ENCODE measurements around the gene B3GNT9.

B3GNT9 gene

DNA sequence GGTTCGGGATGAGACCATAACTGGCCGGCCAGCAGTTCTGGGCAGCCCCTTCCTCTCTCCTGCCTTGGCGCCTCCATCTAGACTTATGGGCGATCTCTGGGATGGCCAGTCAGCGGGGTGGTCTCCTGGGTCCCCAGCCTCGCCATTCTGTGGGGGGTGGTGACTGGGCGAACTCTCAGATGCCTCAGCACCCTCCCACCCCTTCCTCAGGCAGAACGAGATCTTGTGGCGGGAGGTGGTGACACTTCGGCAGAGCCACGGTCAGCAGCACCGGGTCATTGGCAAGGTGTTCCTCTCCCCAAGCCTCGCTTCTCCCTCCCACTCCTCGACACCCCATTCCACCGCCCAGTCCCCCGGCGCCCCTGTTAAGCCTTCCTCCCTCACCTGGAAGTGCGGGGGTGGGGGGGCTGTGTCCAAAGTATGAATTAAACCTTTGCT is 15.3 kb upstream of the B3GNT9 start:
- no peak for DNase-seq

DNA sequence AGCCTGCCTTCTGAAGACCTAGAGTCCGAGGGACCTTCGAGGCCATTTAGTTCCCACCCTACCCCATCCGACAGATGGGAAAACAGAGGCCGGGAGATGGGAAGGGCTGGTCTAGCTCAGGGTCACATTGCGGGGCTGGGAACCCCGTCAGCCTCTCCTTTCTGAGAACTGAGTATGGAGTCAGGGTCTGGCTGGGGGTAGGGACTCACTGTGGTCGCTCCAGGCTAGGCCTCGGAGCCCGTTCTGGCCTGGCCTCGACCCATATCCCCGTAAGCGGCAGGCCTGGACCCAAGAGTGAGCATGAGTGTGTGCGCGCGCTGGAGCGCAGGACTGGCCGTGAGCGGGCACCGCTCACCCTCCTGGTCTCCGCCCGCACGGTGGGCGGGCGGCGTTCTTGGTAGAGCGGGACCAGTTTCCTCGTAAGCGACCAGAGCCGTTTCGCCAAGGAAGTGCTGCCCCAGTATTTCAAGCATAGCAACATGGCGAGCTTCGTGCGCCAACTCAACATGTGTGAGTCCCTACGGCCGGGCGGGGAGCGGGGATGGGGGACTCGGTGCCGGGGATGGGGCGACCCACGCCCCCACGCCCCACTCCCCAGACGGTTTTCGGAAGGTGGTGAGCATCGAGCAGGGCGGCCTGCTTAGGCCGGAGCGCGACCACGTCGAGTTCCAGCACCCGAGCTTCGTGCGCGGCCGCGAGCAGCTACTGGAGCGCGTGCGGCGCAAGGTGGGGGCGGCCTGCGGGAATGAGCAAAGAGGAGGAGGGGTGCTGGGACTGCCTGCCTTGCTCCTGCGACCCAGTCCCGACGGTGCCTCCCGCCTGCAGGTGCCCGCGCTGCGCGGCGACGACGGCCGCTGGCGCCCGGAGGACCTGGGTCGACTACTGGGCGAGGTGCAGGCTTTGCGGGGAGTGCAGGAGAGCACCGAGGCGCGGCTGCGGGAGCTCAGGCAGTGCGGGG is 14.6 kb upstream of the B3GNT9 start:
- DNase-seq, result no peak

DNA sequence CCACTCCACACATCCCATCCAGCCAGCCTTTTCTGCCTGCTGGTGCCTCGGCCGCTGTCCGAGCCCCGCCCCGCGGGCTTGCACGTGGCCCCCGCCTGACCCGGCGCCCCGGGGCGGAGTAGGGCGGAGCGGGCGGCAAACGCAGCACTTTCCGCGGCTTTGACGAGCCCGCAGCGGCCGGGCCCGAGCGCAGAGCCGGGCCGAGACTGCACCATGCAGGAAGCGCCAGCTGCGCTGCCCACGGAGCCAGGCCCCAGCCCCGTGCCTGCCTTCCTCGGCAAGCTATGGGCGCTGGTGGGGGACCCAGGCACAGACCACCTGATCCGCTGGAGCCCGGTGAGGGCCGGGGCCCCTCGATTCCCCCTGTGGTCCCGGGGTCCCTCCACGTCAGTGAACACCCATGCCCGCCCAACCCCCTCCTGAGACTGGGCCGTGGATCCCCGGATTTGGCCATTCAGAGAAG is 13.8 kb upstream of the B3GNT9 start, which contains the start of gene HSF4:
TSS of gene HSF4 (plus strand) at position 147 of the 463 bp plus-strand sequence. CDS start at position 214, 67 bp downstream.
- no peak for DNase-seq

DNA sequence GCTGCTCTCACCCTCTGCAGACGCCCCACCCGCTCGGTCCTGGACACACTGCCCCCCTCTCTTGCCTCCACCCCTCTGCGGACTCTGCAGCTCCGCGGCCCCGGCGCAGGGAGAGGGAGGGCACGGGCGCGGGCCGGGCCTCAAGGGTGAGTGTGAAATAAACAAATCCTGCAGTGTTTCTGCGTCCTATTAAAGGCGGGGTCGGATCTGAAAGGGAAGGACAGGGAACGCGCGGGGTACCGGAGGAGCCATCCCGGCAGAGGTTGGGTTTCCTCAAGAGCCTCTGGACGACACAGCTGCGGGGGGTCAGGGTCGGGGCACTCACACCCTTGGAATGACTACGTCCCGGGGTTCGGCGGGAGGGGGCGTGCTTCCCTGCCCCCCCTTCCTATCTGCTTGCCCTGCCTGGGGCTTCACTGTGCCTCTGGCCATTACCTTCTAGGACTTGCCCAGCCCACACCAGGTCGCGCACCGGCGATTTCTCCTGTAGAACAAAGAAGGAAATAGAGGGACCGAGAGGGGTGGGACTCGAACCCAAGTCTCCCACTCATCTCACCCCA is 13.3 kb upstream of the B3GNT9 start:
- no peak for DNase-seq

DNA sequence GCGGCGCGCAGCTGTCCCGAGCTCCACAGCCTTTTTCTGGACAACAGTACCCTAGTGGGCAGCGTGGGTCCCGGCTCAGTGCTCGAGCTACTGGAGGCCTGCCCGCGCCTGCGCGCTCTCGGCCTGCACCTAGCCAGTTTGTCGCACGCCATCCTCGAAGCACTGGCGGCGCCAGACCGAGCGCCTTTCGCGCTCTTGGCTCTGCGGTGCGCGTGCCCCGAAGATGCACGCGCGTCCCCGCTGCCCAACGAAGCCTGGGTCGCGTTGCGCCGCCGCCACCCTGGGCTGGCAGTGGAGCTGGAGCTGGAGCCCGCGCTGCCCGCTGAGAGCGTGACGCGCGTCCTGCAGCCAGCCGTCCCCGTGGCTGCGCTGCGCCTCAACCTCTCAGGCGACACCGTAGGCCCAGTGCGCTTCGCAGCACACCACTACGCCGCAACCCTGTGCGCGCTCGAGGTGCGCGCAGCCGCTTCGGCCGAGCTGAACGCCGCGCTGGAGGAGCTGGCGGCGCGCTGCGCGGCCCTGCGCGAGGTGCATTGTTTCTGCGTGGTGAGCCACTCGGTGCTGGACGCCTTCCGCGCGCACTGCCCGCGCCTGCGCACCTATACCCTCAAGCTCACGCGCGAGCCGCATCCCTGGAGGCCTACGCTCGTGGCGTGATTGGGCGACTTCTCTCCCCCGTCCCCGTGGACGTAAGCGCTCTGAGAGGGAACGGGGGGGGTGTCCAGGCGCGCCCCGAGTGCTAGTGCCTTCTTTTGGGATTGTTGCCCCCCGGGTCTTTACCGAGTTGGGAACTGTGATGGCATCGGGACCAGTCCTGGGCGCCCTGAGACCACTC is 12.6 kb upstream of the B3GNT9 start:
- DNase-seq, result no peak

DNA sequence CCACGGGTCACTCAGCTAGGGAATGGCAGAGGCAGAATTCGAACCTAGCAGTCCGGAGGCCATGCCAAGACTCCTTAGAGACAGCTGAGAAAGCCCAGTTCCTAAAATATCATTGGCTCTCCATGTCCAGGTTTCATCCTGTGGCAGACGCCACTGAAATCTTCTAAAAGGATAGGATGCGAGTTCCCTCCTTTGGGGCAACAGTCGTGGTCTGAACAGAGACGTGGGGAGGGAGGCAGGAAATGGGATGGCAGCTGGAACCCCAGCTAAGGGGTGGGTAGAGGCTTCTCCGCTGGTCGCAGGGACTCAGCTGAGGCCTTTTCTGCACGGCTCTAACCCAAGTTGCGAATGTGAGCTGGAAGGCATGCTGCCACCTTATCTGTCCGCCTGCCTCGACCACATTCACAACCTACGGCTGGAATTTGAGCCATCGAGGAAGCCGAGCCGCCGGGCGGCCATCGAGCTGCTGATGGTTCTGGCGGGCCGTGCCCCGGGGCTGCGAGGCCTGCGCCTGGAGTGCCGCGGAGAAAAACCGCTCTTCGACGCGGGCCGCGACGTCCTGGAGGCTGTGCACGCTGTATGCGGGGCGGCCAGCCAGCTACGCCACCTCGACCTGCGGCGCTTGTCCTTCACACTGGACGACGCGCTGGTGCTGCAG is 11.8 kb upstream of the B3GNT9 start:
- no peak for DNase-seq

DNA sequence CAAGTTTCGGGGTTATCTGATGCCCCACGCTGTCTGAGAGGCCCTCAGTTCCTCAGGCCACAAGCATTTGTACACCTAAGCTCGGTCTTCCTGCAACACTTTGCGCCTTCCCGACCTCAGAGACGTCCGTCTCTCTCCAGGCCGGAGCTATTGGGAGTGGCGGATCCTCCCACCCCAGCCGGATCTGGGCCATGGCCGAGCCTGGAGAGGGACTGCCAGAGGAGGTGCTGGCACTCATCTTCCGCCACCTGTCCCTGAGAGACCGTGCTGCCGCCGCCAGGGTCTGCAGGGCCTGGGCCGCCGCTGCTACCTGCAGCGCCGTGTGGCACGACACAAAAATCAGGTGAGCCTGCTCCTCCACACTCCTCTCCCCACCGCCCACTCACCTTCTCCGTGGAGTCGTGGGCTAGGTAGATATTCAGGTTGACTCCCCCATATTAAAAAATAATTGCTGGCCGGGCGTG is 10.8 kb upstream of the B3GNT9 start:
- DNase-seq, result no peak

DNA sequence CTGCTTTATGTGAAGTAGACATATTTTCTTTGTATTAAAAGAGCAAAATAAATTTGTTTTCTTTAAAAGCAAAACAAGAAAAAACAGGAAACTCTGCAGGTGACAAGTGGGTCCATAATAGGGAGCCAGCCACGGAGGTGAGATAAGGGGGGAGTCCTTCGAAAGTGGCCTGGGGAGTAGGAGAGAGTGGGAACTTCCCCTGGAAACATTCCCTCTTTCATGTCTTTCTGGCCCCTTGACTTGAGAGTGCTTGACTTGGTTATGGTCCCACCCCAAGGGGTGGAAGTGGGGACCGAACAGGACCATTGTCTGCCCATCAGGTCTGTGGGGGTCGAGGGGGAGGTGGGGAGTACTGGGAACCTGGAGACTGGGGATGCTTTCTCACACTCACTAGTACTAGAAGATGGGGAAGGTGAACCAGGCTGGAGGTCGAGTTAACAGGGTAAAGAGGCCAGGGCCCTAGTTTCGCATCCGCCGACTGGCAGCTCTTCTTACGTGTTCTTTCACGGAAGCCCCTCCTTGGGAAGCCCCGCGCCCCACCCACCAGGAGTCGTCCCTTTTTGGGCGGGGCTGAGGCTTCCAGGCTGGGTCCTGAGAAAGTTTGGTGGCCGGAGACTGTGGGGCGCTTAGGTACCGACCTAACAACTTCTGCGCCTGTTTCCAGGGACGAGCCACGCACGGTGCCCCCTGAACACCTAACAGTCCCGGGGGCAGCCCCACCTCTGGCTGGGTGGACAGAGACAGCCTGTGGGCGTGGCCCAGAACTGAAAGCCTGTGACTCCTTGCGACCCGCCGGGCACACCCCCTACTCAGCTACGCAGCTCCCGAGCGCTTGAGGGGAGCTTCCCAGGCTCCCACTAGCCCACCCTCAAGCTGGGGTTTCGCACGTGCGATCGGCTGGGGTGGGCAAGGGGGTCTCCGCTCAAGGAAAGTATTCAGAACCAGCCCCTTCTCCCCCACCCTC is 8.1 kb upstream of the B3GNT9 start:
- DNase-seq, result no peak

DNA sequence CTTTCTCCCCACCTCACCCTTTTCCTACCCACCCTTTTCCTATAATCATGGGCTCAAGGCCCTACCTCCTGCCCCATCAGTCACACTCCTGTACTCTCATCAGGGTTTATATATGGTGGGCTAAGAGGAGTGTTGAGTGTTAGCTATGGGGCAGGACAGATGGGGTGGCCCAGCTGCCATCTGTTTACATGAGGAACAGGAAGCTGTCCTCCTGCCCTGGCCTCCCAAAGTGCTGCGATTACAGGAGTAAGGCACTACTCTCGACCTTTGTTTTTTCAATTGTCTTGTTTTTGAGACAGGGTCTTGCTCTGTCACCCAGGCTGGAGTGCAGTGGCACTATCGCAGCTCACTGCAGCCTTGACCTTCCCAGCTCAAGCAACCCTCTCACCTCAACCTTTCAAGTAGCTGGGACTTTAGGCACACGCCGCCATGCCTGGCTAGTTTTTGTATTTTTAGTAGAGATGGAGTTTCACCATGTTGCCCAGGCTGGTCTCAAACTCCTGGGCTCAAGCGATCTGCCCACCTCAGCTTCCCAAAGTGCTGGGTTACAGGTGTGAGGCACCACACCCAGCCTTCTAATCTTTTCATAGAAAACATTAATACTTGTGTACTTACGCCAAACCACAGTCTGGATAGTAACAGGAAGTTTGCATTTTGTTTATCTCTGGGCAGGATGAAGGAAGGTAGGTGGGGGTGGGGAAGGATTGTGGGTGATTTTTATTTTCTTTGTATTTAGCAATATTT is 7.3 kb upstream of the B3GNT9 start:
- no peak for DNase-seq

DNA sequence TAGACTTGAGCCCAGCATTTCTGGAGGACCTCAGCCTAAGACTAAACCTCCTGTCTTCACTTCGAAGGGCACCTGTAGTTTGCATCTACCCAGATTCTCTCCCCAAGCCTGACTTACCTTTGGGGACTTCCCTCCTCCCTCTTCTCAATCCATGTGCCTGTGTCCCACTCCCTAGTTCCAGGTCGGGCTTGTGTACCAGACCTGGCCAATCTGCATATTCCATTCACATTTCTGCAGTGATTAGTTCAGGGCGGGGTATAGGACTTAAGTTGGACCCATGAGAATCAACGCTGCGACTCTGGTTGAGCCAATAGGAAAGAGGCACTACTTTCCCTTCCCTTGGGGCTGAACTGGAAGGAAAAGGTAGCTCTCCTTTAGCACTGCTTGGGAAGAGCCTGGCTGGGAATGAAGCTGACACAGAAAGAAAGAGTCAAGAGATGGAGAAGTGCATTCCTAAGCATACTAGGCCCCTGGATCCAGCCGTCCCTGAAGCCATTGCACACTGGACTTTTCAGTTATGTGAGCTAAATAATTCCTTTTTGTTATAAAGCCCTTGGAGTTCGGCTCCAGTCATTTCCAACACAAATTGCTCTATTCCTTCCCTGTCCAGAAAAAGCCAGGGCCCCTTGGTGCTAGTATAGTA is 6.4 kb upstream of the B3GNT9 start:
- DNase-seq, result no peak

DNA sequence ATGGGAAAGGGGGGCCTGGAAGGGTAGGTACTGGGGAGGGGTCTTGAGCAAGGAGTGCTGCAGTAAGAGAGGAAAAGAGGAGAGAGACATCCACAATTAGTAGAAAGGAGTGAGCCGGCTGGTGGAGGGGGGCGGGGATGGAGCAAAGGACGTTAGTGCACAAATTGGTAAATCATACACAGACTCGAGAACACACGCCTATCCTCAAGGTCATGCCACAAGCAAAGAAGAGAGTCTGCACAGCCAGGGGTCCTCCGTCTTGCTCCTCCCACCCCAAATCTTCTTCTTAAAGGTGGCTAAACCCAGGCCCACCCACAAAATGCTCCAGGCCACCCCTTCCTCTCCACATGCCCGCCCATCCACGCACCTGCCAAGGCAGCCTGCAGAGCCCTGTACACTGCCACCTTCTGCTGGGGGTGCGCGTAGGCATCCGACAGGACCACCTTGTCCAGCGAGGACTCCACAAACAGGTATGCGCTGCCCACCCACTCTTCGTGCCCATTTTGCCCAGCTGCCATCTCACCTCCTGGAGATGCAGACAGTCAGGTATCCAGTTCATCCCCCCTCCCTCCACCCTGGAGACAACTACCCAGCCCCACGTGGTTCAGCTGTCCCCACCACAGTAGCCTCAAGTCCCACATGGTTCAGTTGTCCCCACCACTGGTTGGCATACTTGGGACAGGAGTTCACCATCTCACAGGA is 5.5 kb upstream of the B3GNT9 start:
- no peak for DNase-seq

DNA sequence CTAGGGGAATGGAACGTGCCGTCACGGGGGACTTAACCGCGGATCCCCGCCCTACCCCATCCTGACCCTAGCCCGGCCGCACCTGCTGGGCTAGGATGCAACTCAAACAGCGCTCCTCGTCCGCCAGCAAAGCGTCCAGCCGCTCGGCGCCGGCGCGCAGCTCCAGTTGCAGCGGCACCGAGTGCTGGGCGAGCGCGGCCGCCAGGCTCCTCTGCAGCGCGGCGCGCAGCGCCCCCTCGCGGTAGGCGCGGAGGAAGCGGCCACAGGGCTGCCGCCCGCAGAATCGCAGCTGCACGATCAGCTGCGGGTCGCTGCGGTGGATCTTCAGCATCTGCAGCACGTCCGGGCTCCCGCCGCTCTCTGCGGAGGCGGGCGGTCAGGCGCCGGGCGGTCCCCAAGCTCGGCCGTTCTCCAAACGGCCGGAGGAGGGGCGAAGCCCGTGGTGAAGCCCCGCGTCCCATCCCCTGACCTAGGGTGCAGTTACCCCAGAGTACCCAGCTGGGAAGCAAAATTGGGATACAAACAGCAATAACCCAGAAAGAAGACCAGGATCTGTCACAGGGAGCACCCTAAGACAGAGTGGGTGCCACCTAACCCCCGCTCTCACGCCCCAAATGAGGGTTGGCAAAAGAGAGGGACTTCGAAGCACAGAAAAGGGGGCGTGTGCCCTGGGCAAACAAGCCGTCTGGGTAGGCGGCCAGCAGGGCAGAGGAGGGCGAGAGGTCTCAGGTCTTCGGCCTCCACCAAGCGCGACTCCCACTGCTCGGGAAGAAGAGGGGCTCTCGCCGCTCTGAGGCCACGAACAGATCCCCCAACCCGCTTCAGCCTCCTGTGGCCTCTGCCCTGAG is 4.7 kb upstream of the B3GNT9 start:
- DNase-seq, result peak; percentile 89

DNA sequence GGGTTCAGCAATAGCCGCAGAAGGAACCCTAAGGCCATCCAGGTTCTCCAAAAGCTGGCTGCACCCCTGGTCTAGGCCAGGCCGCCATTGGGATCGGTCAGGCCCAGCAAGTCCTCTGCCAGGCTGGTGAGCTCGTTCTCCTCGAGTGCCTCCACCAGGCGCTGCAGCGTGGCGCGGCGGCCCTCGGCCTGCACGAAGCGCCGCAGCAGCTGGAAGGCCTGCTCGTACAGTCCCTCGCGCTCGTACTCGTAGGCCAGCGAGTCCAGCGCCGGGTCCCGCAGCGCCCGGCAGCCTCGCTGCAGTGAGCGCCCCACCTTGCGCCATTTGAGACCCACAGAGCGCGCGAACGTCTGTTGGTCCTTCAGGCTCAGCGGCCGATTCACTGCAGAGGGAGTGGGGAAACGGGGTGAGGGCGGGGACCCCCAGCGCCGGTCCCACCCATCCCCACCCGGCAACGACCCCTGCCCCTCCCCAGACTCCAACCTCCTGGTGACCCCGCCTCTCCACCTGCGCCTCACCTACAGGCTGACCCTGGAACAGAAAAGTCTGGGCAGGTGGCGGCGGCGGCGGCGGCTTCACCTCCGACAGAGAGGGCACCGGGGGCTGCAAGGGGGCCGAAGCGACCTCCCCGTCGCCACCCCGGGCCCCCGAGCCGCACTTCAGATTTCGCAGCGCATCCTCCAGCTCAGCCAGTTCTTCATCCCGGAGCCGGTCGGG is 3.9 kb upstream of the B3GNT9 start:
- no peak for DNase-seq

DNA sequence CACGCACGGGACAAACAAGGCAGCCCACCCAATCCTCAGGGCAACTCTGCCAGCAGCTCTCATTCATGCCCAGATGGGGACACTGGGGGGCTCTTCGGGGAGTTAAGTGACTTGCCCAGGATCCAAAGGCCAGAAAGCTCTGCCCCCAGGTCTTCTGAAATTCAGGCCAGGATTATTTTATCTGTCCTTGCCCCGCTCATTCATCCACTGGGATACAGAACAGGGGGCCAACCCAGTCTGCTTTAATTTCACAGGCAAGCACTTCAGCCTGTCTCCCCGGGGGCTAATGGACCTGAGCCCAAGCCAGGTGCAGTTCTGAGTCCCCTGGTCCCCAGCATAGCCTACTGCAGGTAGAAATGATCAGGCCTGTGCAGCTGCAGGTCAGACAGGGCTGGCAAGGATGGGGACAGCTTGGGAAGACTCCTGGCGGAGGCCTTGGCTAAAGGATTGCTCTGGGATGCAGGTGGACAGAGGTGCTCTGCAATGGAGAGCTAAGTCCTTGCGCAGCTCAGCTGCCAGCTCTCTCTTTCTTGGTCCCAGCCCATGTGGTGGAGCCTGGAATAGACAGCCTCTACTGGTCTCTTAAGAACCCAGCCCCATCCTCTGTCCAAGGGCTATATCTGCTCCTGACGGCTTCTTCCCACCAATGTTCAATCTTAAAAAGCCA is 766 bp upstream of the B3GNT9 start:
- DNase-seq, result no peak

DNA sequence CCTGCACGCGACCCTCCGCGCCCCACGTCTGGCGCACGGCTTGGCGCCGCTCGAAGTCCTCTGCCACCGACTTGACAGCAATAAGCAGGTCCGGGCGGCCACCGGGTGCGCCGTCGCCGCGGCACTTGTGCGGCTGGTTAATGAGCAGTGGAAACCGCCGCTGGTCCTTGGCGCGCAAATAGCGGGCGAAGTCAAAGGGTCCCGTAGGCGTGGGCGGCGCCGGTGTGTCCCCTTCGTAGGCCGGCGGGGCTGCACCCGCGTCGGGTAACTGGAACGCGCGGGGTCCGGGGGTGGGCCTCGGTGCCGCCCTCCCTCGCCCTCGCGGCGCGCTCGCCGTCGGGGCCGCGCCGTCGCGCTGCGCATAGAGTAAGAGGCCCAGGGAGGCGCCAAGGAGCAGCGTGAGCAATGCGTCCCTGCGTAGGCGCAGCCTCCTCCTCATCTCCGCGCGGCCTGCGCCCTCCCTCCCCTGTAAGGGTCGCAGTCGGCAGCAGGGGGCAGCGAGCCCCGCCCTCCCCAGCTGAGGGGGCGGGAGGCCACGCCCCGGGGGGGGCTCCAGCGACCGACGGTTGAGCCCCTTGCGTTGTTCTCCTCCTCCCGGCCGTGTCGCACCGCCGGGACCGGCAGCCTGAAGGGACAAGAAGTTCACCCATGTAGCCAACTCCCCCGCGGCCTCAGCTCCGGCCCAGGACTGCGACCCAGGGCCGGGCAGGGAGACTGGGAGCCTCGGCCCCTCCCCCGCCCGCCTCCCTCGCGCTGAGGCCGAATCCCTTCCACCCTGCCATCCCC is 558 bp downstream of the B3GNT9 start:
- peak; percentile 82 for DNase-seq
